NCI-H128 (cell line): ENCODE data around the gene MAN2A1.

Experiments
- DNase-seq: peaks from one replicate; lab custom pipeline; 2025; ENCODE audit not compliant: unreplicated experiment; lab: John Stamatoyannopoulos, UW

Gene MAN2A1

GRCh38 chr5:109678447-109678846 is 11.3 kb upstream of the MAN2A1 start:
- DNase-seq, result no peak

GRCh38 chr5:109681763-109682162 is 8.0 kb upstream of the MAN2A1 start:
- DNase-seq, result no peak

DNA sequence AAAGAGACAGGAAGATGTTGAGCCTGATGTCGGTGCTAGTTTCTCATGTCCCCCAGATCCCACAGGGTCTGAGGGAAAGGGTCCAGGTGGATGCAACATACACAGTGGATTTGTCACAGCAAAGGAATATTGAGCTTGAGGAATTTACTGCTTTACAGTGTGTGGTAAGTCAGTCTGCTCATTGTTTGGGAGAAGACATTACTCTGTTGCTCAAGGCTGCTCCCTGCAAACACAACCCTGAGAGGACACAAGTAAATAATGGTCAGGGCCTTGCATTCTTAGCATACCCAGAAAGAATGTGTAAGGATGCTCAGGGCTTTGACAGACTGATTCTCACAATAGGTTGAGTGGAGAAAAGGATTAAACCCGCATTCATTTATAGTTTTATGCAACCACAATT is 7.3 kb upstream of the MAN2A1 start:
- no peak for DNase-seq

GRCh38 chr5:109685916-109686315 is 3.8 kb upstream of the MAN2A1 start:
- no peak for DNase-seq

- DNase-seq, result no peak
Observed at GRCh38 chr5:109688630-109688969, 1.1 kb upstream of the MAN2A1 start.

DNA sequence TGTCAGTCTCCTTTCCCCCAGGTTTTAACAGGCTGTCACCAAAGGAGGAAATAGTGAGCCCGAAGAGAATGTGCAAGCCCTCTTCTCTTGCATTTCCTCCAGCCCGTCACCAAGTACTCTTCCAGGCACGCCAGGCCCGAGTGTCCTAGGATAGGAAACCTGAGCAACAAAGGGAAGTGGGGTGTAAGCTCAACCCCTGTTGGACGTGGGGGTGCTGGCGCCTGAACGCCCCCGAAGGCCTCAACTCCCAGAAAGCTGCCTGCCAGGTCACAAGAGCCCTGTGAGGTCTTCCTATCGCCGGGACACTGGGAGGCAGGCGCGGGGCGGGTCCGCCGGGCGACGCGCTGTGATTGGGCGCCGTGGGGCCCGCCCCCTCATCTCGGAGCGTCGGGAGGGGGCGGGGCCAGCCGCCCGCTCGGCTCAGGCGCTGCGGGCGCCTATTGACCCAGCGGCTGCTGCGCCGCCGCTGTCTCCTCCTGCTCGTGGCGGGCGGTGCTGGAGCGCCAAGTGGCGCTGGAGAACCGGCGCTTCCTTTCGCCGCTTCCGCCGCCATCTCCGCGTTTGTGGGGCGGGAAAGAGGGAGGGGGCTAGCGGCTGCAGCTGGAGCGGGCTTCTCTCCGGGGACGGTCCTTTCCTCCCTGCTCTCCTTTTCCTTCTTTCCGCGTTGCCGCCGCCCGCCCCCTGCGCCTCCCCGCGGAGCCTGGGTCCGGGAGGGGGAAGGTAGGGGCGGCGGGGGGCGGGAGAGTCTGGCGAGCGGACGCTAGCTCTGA is 572 bp upstream of the MAN2A1 start:
- DNase-seq, result peak; percentile 41

GRCh38 chr5:109690242-109690974 is 681 bp downstream of the MAN2A1 start:
- DNase-seq, result no peak

- DNase-seq, result no peak
Observed at GRCh38 chr5:109690975-109691574, 1.3 kb downstream of the MAN2A1 start.

DNA sequence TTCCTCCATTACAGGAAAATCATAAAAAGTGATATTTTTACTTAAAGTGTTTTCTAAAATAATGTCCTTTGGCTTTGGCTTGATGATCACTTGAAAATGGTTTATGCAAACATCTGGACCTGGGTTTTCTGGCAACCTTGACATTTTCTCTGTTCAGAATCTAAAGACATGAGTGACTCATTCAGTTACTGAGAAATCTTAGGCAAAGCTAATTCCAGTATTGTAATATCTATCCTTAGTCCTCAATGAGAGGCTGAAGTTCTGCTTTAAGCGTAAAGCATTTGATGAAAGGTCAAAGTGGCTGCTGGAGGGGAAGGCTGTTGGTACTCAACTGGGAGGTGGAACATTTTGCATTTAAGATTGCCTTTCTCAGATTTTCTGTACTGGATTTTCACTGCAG is 2.3 kb downstream of the MAN2A1 start:
- no peak for DNase-seq

GRCh38 chr5:109692852-109693251 is 3.1 kb downstream of the MAN2A1 start:
- no peak for DNase-seq

DNA sequence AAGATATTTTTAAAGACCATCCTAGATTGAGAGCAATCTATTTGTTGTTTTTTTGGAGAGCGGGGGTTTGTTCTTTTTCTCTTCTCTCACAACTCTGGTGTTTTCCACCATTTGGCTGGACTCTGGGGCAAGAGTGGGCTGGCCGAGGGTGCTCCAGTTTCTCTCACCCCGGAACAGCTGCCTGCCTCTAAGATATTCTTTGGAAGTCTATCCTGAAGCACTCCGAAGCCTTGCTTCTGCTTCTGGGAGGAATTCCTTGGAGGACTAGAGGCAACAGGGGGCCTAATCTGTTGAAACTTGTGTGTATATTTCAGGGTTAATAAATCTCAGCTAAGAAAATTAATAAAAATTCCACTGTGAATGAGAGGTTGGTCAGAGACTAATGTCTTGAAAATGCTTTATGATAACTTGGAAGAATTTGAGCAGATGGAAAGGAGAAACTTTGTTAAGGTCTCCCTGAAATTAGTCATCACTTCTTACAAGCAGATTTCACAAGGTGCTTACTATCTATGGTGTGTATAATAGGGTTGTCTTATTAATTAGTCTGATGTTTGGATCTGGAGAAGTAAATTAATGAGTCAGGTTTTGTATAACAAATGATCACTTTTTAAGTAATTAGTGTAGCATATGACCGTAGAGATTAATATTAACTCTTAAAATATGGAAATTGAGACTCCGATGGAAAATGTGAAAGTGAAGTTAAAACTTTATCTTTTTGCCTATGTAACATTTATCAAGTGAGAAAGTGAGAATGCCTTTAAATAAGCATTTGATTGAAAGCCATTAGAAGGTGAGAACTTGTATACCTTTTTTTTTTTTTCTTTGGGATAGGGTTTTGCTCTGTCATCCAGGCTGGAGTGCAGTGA is 4.0 kb downstream of the MAN2A1 start:
- DNase-seq, result no peak

- no peak for DNase-seq
Observed at GRCh38 chr5:109694451-109694891, 4.7 kb downstream of the MAN2A1 start.

- DNase-seq, result no peak
Observed at GRCh38 chr5:109695005-109695926, 5.5 kb downstream of the MAN2A1 start.

DNA sequence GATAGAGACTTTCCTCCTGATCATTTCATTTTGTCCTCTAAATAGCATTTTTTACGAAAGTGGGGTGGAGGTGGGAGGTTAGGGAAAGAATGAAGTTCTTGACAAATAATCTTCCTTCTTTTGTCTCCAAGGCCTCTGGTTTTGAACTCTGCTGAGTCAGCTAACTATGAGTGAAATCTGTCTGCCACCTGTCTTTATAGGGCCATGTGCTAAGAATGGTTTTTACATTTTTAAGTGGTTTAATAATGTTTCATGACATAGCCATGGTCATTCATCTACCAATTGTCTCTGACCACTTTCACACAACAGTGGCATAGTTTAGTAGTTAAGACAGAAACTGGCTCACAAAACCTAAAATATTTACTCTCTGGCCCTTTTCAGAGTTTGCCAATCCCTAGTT is 7.6 kb downstream of the MAN2A1 start:
- no peak for DNase-seq

DNA sequence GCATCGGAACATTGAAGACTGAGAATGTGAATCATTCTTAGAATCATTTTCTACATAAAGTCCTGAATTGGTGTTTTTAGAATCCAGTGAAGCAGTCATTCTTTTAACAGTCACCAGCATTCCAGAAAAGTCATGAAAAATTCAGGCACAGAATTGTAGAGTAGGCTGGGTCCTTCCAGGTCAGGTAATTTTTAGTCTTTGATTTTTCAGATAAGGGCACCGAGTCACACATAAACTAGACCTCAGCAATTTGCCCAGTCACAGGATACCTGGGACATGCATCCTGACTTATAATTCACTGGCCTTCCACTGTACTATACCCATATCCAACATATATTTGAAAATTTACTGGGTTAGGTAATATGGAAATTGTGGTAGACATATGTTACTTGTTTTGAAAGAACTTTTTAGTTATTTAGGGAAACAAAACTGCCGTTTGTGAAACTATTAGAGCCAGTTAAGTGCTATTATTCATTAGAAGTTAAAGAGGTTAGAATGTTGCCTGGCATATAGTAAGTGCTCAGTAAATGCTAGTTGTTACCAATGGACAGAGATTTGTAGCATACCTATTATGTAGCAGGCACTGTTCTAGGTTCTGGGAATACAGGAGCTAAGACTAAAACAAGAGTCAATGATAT is 10.9 kb downstream of the MAN2A1 start:
- DNase-seq, result no peak

DNA sequence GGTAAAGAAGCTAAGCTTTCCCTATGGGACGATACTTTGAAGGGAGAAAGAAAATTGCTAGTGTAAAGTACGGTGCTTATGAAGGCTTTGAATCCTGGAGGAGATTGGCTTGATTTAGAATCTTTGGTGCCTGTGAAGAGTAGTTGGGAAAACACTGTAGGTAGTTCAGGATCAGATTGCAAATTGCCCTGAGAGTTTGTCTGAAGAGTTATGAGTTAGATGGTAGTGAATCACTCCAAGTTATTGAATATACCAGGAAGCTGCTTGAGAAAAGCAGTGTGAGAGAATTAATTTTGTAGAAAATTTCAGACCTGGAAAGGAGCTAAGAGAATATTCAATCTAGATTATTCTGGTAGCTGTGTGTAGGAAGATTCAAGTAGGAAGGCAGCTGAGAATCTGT is 11.5 kb downstream of the MAN2A1 start:
- no peak for DNase-seq

GRCh38 chr5:109701792-109702191 is 12.1 kb downstream of the MAN2A1 start:
- DNase-seq, result no peak

DNA sequence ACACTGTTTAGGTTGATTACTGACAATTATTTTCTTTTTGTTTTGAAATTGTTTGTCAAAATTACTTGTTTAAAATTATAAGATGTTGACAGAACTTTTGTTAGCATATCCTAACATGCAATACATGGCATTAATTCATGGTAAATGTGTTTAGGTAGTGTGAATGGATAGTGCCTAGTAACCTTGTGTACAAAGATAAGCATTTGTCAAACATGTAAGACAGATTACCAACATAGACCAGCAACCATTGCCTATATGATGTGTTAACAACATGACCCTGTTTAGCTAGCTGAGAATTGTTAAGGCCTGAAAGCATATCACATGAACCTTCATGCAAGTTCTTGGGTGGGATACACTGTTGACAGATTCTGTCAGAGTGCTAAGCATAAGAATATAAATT is 13.4 kb downstream of the MAN2A1 start:
- DNase-seq, result no peak

- DNase-seq, result no peak
Observed at GRCh38 chr5:109703829-109704228, 14.1 kb downstream of the MAN2A1 start.
